Mucosa of descending colon (tissue), 3 donors: Measurements from ENCODE around the gene IL4R. TPM values are rescaled to one million over a fixed set of nuclear protein-coding genes. Genes with fewer than 3 reads are reported as not detected.

Source experiments
- ATAC-seq: fragments of 200-7000 bp; cut with Tn5 transposase; one replicate; pipeline ENCODE4 v1.9.1; 2020; ENCODE audit warnings: mild to moderate bottlenecking, moderate library complexity
- DNase-seq, 3 donors: peaks; one replicate each; pipeline ENCODE4 v3.0.0-alpha.2; 2020
- H3K36me3 ChIP-seq: fragments of 200-600 bp; one replicate; pipeline ENCODE4 v1.8.0; 2021; ENCODE audit warnings: low read depth, mild to moderate bottlenecking
- H3K4me1 ChIP-seq: fragments of 200-600 bp; one replicate; pipeline ENCODE4 v1.8.0; 2021; ENCODE audit warnings: low read depth, mild to moderate bottlenecking
- H3K4me3 ChIP-seq: fragments of 200-600 bp; one replicate; pipeline ENCODE4 v1.8.0; 2021; ENCODE audit warnings: mild to moderate bottlenecking
- H3K9me3 ChIP-seq: fragments of 200-600 bp; one replicate; pipeline ENCODE4 v1.8.0; 2021; ENCODE audit warnings: mild to moderate bottlenecking
- CTCF ChIP-seq: fragments of 200-600 bp; IDR thresholded peaks from one replicate; pipeline ENCODE4 v1.8.0; 2022; ENCODE audit warnings: antibody characterized with exemption, mild to moderate bottlenecking
- intact Hi-C, 2 donors: fragments of 100-400 bp; cut with DNase I in 1 of 2; cut with micrococcal nuclease in 1 of 2; formaldehyde crosslinking; loops; one replicate each; pipeline versions ENCODE4 v1.11.0 to v1.11.1; 2022; cut with DNase I, micrococcal nuclease
- total RNA-seq, 3 donors: library from RNA; stranded (reverse); fragmentation: NEBNext Ultra II Directional in 2 of 3; extraction: Animal tissue kit (Norgen Biotek cat#: 25700) in 2 of 3; gene quantifications; one replicate each; pipeline versions ENCODE4 v1.2.1 to v1.2.4, GENCODE V29; 2021 to 2023
- donor health status: DM: no; HTN: no; CAD: no; lungs with moderate emphysema.
- donor health status: DM: no; HTN: no; CAD: no.
- donor health status: DM: no; HTN: yes; CAD: no.

The IL4R gene
- total RNA-seq, 3 donors from 2014 or later = 131 to 207 (median 164) TPM

GRCh38 chr16:27303256-27304100, 10.3 kb upstream of the IL4R start:
- Histone ChIP-seq H3K9me3 (no peaks in the 10 kb centered on the region), H3K4me3 (no peak overlapping the region), H3K36me3 (no peaks in the 10 kb centered on the region), H3K4me1 (no peaks in the 10 kb centered on the region)
- ATAC-seq = no peak
- TF ChIP-seq CTCF = no peak
- DNase-seq = no peak
- intact Hi-C loops = no loop called here

GRCh38 chr16:27304102-27304501, 9.7 kb upstream of the IL4R start:
- Histone ChIP-seq H3K4me3 (no peak overlapping the region), H3K4me1 (no peaks in the 10 kb centered on the region), H3K9me3 (no peaks in the 10 kb centered on the region), H3K36me3 (no peaks in the 10 kb centered on the region)
- intact Hi-C loops = no loop called here
- TF ChIP-seq CTCF = no peak
- no peak for ATAC-seq
- no peak for DNase-seq

GRCh38 chr16:27304881-27305745, 8.7 kb upstream of the IL4R start:
- peak; percentile 14 for ATAC-seq
- no peak overlapping the region for H3K4me3 ChIP-seq
- no peak for DNase-seq
- no peaks in the 10 kb centered on the region for H3K9me3 ChIP-seq
- intact Hi-C loops = no loop called here
- no peak for TF ChIP-seq CTCF
- H3K36me3 ChIP-seq = no peaks in the 10 kb centered on the region
- H3K4me1 ChIP-seq = no peaks in the 10 kb centered on the region

- no peaks in the 10 kb centered on the region for H3K9me3 ChIP-seq
- intact Hi-C loops = no loop called here
- TF ChIP-seq CTCF = no peak
- no peaks in the 10 kb centered on the region for H3K4me1 ChIP-seq
- DNase-seq (no peak), ATAC-seq (no peak)
- H3K36me3 ChIP-seq = no peaks in the 10 kb centered on the region
- no peak overlapping the region for H3K4me3 ChIP-seq
Measured at GRCh38 chr16:27305839-27306442, 7.8 kb upstream of the IL4R start.

- intact Hi-C loops = no loop called here
Measured at GRCh38 chr16:27308792-27309191, 5.0 kb upstream of the IL4R start.

More at GRCh38 chr16:27308792-27309191, 5.0 kb upstream of the IL4R start:
- Histone ChIP-seq H3K9me3 (no peaks in the 10 kb centered on the region), H3K4me3 (no peak overlapping the region), H3K36me3 (no peaks in the 10 kb centered on the region), H3K4me1 (peaks cover 16% of the 10 kb centered on the region)
- no peak for TF ChIP-seq CTCF
- DNase-seq (no peak), ATAC-seq (no peak)
